Vagina (tissue), 2 donors: ENCODE results near the gene LAX1. TPM values are rescaled to one million over a fixed set of nuclear protein-coding genes. Genes with fewer than 3 reads are reported as not detected.
A peak's percentile ranks its signal among the peaks of the same experiment; 100 is the strongest.

Experiments
- DNase-seq, 2 donors: peaks; one replicate each; pipeline ENCODE4 v3.0.0-alpha.2; 2017; ENCODE audit errors: extremely low spot score in 2 of 2
- H3K27ac ChIP-seq: fragments of 200-600 bp; sonication (generic); one replicate; pipeline ENCODE4 v1.5.1; 2019
- H3K27me3 ChIP-seq: fragments of 200-600 bp; sonication (generic); one replicate; pipeline ENCODE4 v1.5.1; 2019
- H3K36me3 ChIP-seq, 2 donors: fragments of 200-600 bp; sonication (generic); one replicate each; pipeline ENCODE4 v1.5.1; 2017 to 2019
- H3K4me1 ChIP-seq: fragments of 200-600 bp; sonication (generic); one replicate; pipeline ENCODE4 v1.5.1; 2019
- H3K4me3 ChIP-seq, 2 donors: fragments of 200-600 bp; sonication (generic); 1 replicate in 1 of 2; 2 replicates in 1 of 2; pipeline ENCODE4 v1.5.1; 2016 to 2019
- H3K9me3 ChIP-seq: fragments of 200-600 bp; sonication (generic); one replicate; pipeline ENCODE4 v1.5.1; 2019
- POLR2A ChIP-seq, 2 donors: fragments of 450-650 bp; IDR thresholded peaks; one replicate each; pipeline ENCODE4 v1.6.1; 2017; ENCODE audit warnings: antibody characterized with exemption in 2 of 2, mild to moderate bottlenecking in 2 of 2, moderate library complexity in 2 of 2
- POLR2AphosphoS5 ChIP-seq, 2 donors: sonication (generic); formaldehyde crosslinking; IDR thresholded peaks; one replicate each; pipeline ENCODE4 v1.9.0; 2017; ENCODE audit warnings: antibody characterized with exemption in 2 of 2, mild to moderate bottlenecking in 2 of 2, low read depth in 1 of 2; ENCODE audit not compliant: insufficient read depth in 1 of 2
- intact Hi-C: fragments of 100-400 bp; cut with DNase I; formaldehyde crosslinking; loops from one replicate; pipeline ENCODE4 v1.15.1; 2023
- total RNA-seq: library from RNA; depleted of rRNA; stranded (reverse); fragments of >200 nt; gene quantifications from one replicate; pipeline ENCODE4 v1.2.3, GENCODE V29; 2016
- TF ChIP-seq, protein P1 (sequence below), 3 experiments: fragments of 450-650 bp in 2 of 3; fragments of 200-600 bp in 1 of 3; sonication (generic) in 1 of 3; IDR thresholded peaks; one replicate each; pipeline ENCODE4 v1.5.1; 2017 to 2019; ENCODE audit warnings: antibody characterized with exemption in 3 of 3, mild to moderate bottlenecking in 2 of 3, moderate library complexity in 2 of 3

The LAX1 gene
- total RNA-seq, 1 donor from 2014 or later: 0.49 TPM

GRCh38 chr1:203733009-203733863, 31.7 kb upstream of the LAX1 start:
- H3K4me1 ChIP-seq: no peaks in the 10 kb centered on the region
- H3K4me3 ChIP-seq: no peak overlapping the region
- intact Hi-C loops: no loop called here
- peaks cover 0 to 44% of the 10 kb centered on the region in 2 donors for H3K36me3 ChIP-seq
- H3K27me3 ChIP-seq: no peaks in the 10 kb centered on the region
- no peak overlapping the region for H3K27ac ChIP-seq
- TF ChIP-seq POLR2A (IDR thresholded peaks at IDR 0.05) (no peak), POLR2AphosphoS5 (IDR thresholded peaks at IDR 0.05; ENCODE audit: insufficient read depth in 1 of 2, low read depth in 1 of 2) (no peak)
- TF ChIP-seq, protein P1, sequence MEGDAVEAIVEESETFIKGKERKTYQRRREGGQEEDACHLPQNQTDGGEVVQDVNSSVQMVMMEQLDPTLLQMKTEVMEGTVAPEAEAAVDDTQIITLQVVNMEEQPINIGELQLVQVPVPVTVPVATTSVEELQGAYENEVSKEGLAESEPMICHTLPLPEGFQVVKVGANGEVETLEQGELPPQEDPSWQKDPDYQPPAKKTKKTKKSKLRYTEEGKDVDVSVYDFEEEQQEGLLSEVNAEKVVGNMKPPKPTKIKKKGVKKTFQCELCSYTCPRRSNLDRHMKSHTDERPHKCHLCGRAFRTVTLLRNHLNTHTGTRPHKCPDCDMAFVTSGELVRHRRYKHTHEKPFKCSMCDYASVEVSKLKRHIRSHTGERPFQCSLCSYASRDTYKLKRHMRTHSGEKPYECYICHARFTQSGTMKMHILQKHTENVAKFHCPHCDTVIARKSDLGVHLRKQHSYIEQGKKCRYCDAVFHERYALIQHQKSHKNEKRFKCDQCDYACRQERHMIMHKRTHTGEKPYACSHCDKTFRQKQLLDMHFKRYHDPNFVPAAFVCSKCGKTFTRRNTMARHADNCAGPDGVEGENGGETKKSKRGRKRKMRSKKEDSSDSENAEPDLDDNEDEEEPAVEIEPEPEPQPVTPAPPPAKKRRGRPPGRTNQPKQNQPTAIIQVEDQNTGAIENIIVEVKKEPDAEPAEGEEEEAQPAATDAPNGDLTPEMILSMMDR (IDR thresholded peaks at IDR 0.05): no peak
- no peaks in the 10 kb centered on the region for H3K9me3 ChIP-seq
- DNase-seq: no peak

GRCh38 chr1:203742436-203742835, 22.5 kb upstream of the LAX1 start:
- peaks cover 25% of the 10 kb centered on the region for H3K4me1 ChIP-seq
- H3K27ac ChIP-seq: no peak overlapping the region
- intact Hi-C loops: no loop called here
- H3K27me3 ChIP-seq: no peaks in the 10 kb centered on the region
- H3K4me3 ChIP-seq: no peak overlapping the region
- TF ChIP-seq POLR2AphosphoS5 (IDR thresholded peaks at IDR 0.05; ENCODE audit: insufficient read depth in 1 of 2, low read depth in 1 of 2) (no peak), POLR2A (IDR thresholded peaks at IDR 0.05) (no peak)
- TF ChIP-seq, protein P1 (IDR thresholded peaks at IDR 0.05): no peak
- H3K9me3 ChIP-seq: no peaks in the 10 kb centered on the region
- no peak for DNase-seq
- H3K36me3 ChIP-seq: peaks cover 0 to 28% of the 10 kb centered on the region in 2 donors

- H3K27me3 ChIP-seq: no peaks in the 10 kb centered on the region
- no peak overlapping the region for H3K27ac ChIP-seq
- intact Hi-C loops: no loop called here
- peaks cover 0 to 24% of the 10 kb centered on the region in 2 donors for H3K36me3 ChIP-seq
- H3K9me3 ChIP-seq: no peaks in the 10 kb centered on the region
- H3K4me1 ChIP-seq: peaks cover 25% of the 10 kb centered on the region
- no peak overlapping the region for H3K4me3 ChIP-seq
- TF ChIP-seq POLR2AphosphoS5 (IDR thresholded peaks at IDR 0.05; ENCODE audit: insufficient read depth in 1 of 2, low read depth in 1 of 2) (no peak), POLR2A (IDR thresholded peaks at IDR 0.05) (no peak)
- TF ChIP-seq, protein P1 (IDR thresholded peaks at IDR 0.05): no peak
- DNase-seq: no peak
Measured at GRCh38 chr1:203743091-203743571, 21.9 kb upstream of the LAX1 start.

GRCh38 chr1:203744075-203744972, 20.7 kb upstream of the LAX1 start:
- H3K36me3 ChIP-seq: peaks cover 0 to 13% of the 10 kb centered on the region in 2 donors
- H3K4me1 ChIP-seq: peaks cover 25% of the 10 kb centered on the region
- TF ChIP-seq POLR2AphosphoS5 (IDR thresholded peaks at IDR 0.05; ENCODE audit: insufficient read depth in 1 of 2, low read depth in 1 of 2) (peak in 1 of 2 donors; percentile 66), POLR2A (IDR thresholded peaks at IDR 0.05) (no peak)
- TF ChIP-seq, protein P1 (IDR thresholded peaks at IDR 0.05): no peak
- H3K4me3 ChIP-seq: no peak overlapping the region
- no peaks in the 10 kb centered on the region for H3K9me3 ChIP-seq
- no peak for DNase-seq
- intact Hi-C loops: no loop called here
- H3K27me3 ChIP-seq: no peaks in the 10 kb centered on the region
- H3K27ac ChIP-seq: peak overlapping the region; percentile 66
